Measurements from ENCODE around the gene GGA2. TPM values are rescaled to one million over a fixed set of nuclear protein-coding genes. Genes with fewer than 3 reads are reported as not detected.
A peak's percentile ranks its signal among the peaks of the same experiment; 100 is the strongest.

The GGA2 gene
- total and polyA plus RNA-seq, 8 donors = 42.4 to 93.3 (median 67.0) TPM

GRCh38 chr16:23433261-23433920, 76.9 kb downstream of the GGA2 start:
- intact Hi-C loops (cut with DNase I) = loop anchor here (5.0 to 10.0 kb wide), 3 partner anchors 249 to 256 kb away; partner anchors contain the start of gene SCNN1G (in 2 of the 3)
- FAIRE-seq (no peak), DNase-seq (no peak), ATAC-seq (peak in 1 of 4 donors; percentile 42)
- WGBS, 2 donors = 75 to 76% methylated on average over 16 of the region's 16 CpGs
- Histone ChIP-seq H3K4me3 (no peak overlapping the region), H3K9me3 (no peaks in the 10 kb centered on the region), H3K27me3 (no peaks in the 10 kb centered on the region), H3K36me3 (peaks cover 0 to 20% (median 4%) of the 10 kb centered on the region in 3 donors), H3K27ac (no peak overlapping the region), H3K4me1 (peaks cover 0 to 22% (median 0%) of the 10 kb centered on the region in 3 donors)
- no peak for TF ChIP-seq CTCF (IDR thresholded peaks at IDR 0.05)

- no peak overlapping the region for H3K27ac ChIP-seq
- ATAC-seq (no peak), DNase-seq (no peak), FAIRE-seq (no peak)
- no peak overlapping the region for H3K4me3 ChIP-seq
- peaks cover 0 to 17% (median 0%) of the 10 kb centered on the region in 3 donors for H3K36me3 ChIP-seq
- peaks cover 0 to 22% (median 0%) of the 10 kb centered on the region in 3 donors for H3K4me1 ChIP-seq
- 77 to 90% methylated on average over 10 of the region's 10 CpGs for WGBS, 2 donors
- no peaks in the 10 kb centered on the region for H3K27me3 ChIP-seq
- TF ChIP-seq CTCF (IDR thresholded peaks at IDR 0.05) = peak in 1 of 4 donors; percentile 17
- no peaks in the 10 kb centered on the region for H3K9me3 ChIP-seq
- intact Hi-C loops (cut with DNase I) = loop anchor here (5.0 to 10.0 kb wide), 3 partner anchors 248 to 255 kb away; partner anchors contain the start of gene SCNN1G (in 2 of the 3)
These were observed 77.8 kb downstream of the GGA2 start for GRCh38 chr16:23432176-23433128.

- H3K4me1 ChIP-seq = peaks cover 0 to 5% (median 4%) of the 10 kb centered on the region in 3 donors
- no peak for ATAC-seq
- WGBS, 2 donors = 79 to 83% methylated on average over 2 of the region's 2 CpGs
- no peak for TF ChIP-seq CTCF (IDR thresholded peaks at IDR 0.05)
- DNase-seq = no peak
- H3K4me3 ChIP-seq = no peak overlapping the region
- FAIRE-seq = no peak
- H3K36me3 ChIP-seq = peaks cover 0 to 17% (median 0%) of the 10 kb centered on the region in 3 donors
- H3K27me3 ChIP-seq = no peaks in the 10 kb centered on the region
- H3K27ac ChIP-seq = no peak overlapping the region
- no peaks in the 10 kb centered on the region for H3K9me3 ChIP-seq
- intact Hi-C loops (cut with DNase I) = no loop called here
These were observed 81.9 kb downstream of the GGA2 start for GRCh38 chr16:23428351-23428750.

- Histone ChIP-seq H3K27ac (peak overlapping the region in 2 of 4 donors; percentile 51 to 65), H3K4me3 (no peak overlapping the region), H3K9me3 (no peaks in the 10 kb centered on the region), H3K27me3 (no peaks in the 10 kb centered on the region), H3K36me3 (no peaks in the 10 kb centered on the region), H3K4me1 (peaks cover 0 to 7% (median 4%) of the 10 kb centered on the region in 3 donors)
- 86 to 88% methylated on average over 14 of the region's 14 CpGs for WGBS, 2 donors
- no peak for DNase-seq
- no peak for FAIRE-seq
- no peak for TF ChIP-seq CTCF (IDR thresholded peaks at IDR 0.05)
- ATAC-seq = peak in 3 of 4 donors; percentile 19 to 73 (median 71)
- intact Hi-C loops (cut with DNase I) = no loop called here
These were observed 85.9 kb downstream of the GGA2 start for GRCh38 chr16:23424292-23424958.

Data from pancreas (tissue), 10 donors.